Mesendoderm (in vitro differentiated cells): ENCODE results near the gene POLR2E.

Experiments
- DNase-seq: peaks from one replicate; pipeline ENCODE4 v3.0.0; 2013
- H2AK5ac ChIP-seq: 2 replicates; pipeline ENCODE4 v1.6.1; 2013; ENCODE audit warnings: low read length, inconsistent platforms
- H2BK120ac ChIP-seq: 2 replicates; pipeline ENCODE4 v1.6.1; 2013; ENCODE audit warnings: low read depth, mild to moderate bottlenecking, low read length, moderate library complexity, mixed read lengths
- H2BK15ac ChIP-seq: replicated peaks from 2 replicates; pipeline ENCODE4 v1.6.1; 2013; ENCODE audit warnings: low read depth, mild to moderate bottlenecking, moderate library complexity
- H2BK5ac ChIP-seq: 2 replicates; pipeline ENCODE4 v1.6.1; 2013; ENCODE audit warnings: low read length, inconsistent platforms
- H3K18ac ChIP-seq: 2 replicates; pipeline ENCODE4 v1.6.1; 2013; ENCODE audit warnings: mild to moderate bottlenecking, low read length, mixed read lengths
- H3K23ac ChIP-seq: one replicate; pipeline ENCODE4 v1.6.1; 2013; ENCODE audit warnings: low read length
- H3K27ac ChIP-seq: 2 replicates; pipeline ENCODE4 v1.5.1; 2013; ENCODE audit warnings: low read depth, mild to moderate bottlenecking, inconsistent platforms, low read length, moderate library complexity
- H3K27me3 ChIP-seq: 2 replicates; pipeline ENCODE4 v1.6.1; 2013; ENCODE audit warnings: low read length, control low read depth, mild to moderate bottlenecking, inconsistent platforms; ENCODE audit not compliant: insufficient read depth, poor library complexity
- H3K36me3 ChIP-seq: 2 replicates; pipeline ENCODE4 v1.6.1; 2013; ENCODE audit warnings: low read length, inconsistent platforms; ENCODE audit not compliant: control insufficient read depth, insufficient read depth
- H3K4ac ChIP-seq: one replicate; pipeline ENCODE4 v1.6.1; 2013; ENCODE audit warnings: low read depth, mild to moderate bottlenecking, low read length, moderate library complexity
- H3K4me1 ChIP-seq: 2 replicates; pipeline ENCODE4 v1.6.1; 2013; ENCODE audit warnings: low read depth, low read length, inconsistent platforms; ENCODE audit not compliant: control insufficient read depth
- H3K4me2 ChIP-seq: 2 replicates; pipeline ENCODE4 v1.6.1; 2013; ENCODE audit warnings: low read length
- H3K4me3 ChIP-seq: 2 replicates; pipeline ENCODE4 v1.5.1; 2013; ENCODE audit warnings: mild to moderate bottlenecking, low read length
- H3K56ac ChIP-seq: one replicate; pipeline ENCODE4 v1.6.1; 2013; ENCODE audit warnings: low read length
- H3K79me1 ChIP-seq: 2 replicates; pipeline ENCODE4 v1.6.1; 2013; ENCODE audit warnings: low read length, inconsistent platforms
- H3K79me2 ChIP-seq: 2 replicates; pipeline ENCODE4 v1.6.1; 2013; ENCODE audit warnings: mild to moderate bottlenecking, low read length; ENCODE audit not compliant: control insufficient read depth, insufficient read depth
- H3K9ac ChIP-seq: 2 replicates; pipeline ENCODE4 v1.6.1; 2013; ENCODE audit warnings: low read length, inconsistent platforms
- H4K5ac ChIP-seq: one replicate; pipeline ENCODE4 v1.6.1; 2013; ENCODE audit warnings: low read length
- H4K8ac ChIP-seq: one replicate; pipeline ENCODE4 v1.6.1; 2013; ENCODE audit warnings: low read depth, mild to moderate bottlenecking, control low read depth, low read length, moderate library complexity
- WGBS: extraction: QIAGEN DNeasy Blood & Tissue Kit; methylation state at CpG from one replicate; pipeline ENCODE4 v1.1.7; 2013; ENCODE audit warnings: low lambda C conversion rate, missing lambda C conversion rate; ENCODE audit not compliant: insufficient coverage; ENCODE audit errors: extremely low coverage; 5-methylcytosine and 5-hydroxymethylcytosine counted together

POLR2E gene

GRCh38 chr19:1050989-1051788 is 44.0 kb downstream of the POLR2E start:
- Histone ChIP-seq H4K5ac (no peak overlapping the region), H3K36me3 (no peaks in the 10 kb centered on the region), H2BK120ac (no peak overlapping the region), H3K4me2 (no peak overlapping the region), H3K18ac (no peak overlapping the region), H2AK5ac (no peak overlapping the region), H3K4ac (no peak overlapping the region), H3K23ac (no peak overlapping the region), H3K79me2 (no peaks in the 10 kb centered on the region), H3K56ac (no peak overlapping the region), H3K27ac (no peak overlapping the region), H3K4me3 (no peak overlapping the region), H3K4me1 (no peaks in the 10 kb centered on the region), H3K27me3 (no peaks in the 10 kb centered on the region), H2BK5ac (no peak overlapping the region), H2BK15ac (no peak overlapping the region), H3K79me1 (no peaks in the 10 kb centered on the region), H4K8ac (no peak overlapping the region), H3K9ac (no peak overlapping the region)
- peak; percentile 51 for DNase-seq
- WGBS: no CpG with 5 or more reads among the region's 31 CpGs

DNA sequence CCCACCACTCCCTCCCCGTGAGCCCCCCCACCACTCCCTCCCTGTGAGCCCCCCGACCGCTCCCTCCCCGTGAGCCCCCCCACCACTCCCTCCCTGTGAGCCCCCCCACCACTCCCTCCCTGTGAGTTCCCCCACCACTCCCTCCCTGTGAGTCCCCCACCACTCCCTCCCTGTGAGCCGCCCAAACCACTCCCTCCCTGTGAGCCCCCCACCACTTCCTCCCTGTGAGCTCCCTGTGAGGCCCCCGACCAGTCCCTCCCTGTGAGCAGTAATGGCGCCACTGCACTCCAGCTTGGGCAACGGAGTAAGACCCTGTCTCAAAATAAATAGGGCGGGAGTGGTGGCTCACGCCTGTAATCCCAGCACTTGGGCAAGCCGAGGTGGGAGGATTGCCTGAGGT is 45.4 kb downstream of the POLR2E start:
- peak; percentile 45 for DNase-seq

DNA sequence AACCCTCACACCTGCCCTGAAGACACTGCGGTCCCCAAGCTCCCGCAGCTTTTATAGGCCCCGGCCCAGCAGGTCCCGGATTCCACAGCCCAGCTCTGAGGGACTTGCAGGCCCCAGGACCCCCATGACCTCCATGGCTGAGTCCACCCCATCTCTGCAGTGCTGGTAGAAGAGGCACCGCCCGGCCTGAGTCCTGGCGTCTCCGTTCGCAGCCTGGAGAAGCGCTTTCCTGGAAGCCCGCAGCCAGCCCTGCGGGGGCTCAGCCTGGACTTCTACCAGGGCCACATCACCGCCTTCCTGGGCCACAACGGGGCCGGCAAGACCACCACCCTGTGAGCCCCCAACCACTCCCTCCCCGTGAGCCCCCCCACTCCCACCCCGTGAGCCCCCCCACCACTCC is 46.1 kb downstream of the POLR2E start:
- no peak overlapping the region for H2BK15ac ChIP-seq
- H3K4me1 ChIP-seq: no peaks in the 10 kb centered on the region
- H3K79me2 ChIP-seq: no peaks in the 10 kb centered on the region
- no peak overlapping the region for H3K4ac ChIP-seq
- H3K79me1 ChIP-seq: no peaks in the 10 kb centered on the region
- no peaks in the 10 kb centered on the region for H3K36me3 ChIP-seq
- H3K4me3 ChIP-seq: no peak overlapping the region
- no peak overlapping the region for H3K9ac ChIP-seq
- no peak overlapping the region for H3K23ac ChIP-seq
- H4K8ac ChIP-seq: no peak overlapping the region
- no peak overlapping the region for H3K18ac ChIP-seq
- H2BK5ac ChIP-seq: no peak overlapping the region
- whole genome bisulfite sequencing: no CpG with 5 or more reads among the region's 17 CpGs
- H3K27me3 ChIP-seq: no peaks in the 10 kb centered on the region
- no peak overlapping the region for H3K4me2 ChIP-seq
- H4K5ac ChIP-seq: no peak overlapping the region
- H3K56ac ChIP-seq: no peak overlapping the region
- H2AK5ac ChIP-seq: no peak overlapping the region
- H3K27ac ChIP-seq: no peak overlapping the region
- DNase-seq: no peak
- H2BK120ac ChIP-seq: no peak overlapping the region

More for the DNA sequence above, 45.4 kb downstream of the POLR2E start:
- Histone ChIP-seq H4K5ac (no peak overlapping the region), H3K56ac (no peak overlapping the region), H2AK5ac (no peak overlapping the region), H3K4ac (no peak overlapping the region), H3K9ac (no peak overlapping the region), H3K79me2 (no peaks in the 10 kb centered on the region), H3K79me1 (no peaks in the 10 kb centered on the region), H3K23ac (no peak overlapping the region), H3K4me1 (no peaks in the 10 kb centered on the region), H3K27ac (no peak overlapping the region), H2BK120ac (no peak overlapping the region), H3K18ac (no peak overlapping the region), H3K4me3 (no peak overlapping the region), H2BK15ac (no peak overlapping the region), H3K36me3 (no peaks in the 10 kb centered on the region), H2BK5ac (no peak overlapping the region), H4K8ac (no peak overlapping the region), H3K4me2 (no peak overlapping the region), H3K27me3 (no peaks in the 10 kb centered on the region)
- no CpG with 5 or more reads among the region's 11 CpGs for WGBS

DNA sequence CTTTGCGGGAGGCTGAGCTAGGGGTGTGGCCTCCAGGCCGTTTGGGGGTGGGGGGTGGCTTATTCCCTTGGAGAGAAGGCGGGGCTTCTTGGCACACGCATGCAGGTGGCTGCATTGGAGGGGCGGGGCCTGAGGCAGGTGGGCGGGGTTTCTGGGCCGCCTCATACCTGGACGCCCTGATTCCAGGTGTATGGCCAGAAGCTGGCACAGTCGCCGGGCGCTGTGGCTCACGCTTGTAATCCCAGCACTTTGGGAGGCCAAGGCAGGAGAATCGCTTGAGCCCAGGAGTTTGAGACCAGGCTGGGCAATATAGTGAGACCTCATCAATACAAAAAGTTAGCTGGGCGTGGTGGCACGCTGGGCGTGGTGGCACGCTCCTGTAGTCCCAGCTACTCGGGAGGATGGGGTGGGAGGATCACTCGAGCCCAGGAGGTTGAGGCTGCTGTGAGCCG is 47.5 kb downstream of the POLR2E start:
- Histone ChIP-seq H3K79me2 (no peaks in the 10 kb centered on the region), H3K36me3 (no peaks in the 10 kb centered on the region), H4K8ac (no peak overlapping the region), H3K18ac (no peak overlapping the region), H3K9ac (no peak overlapping the region), H3K4me1 (no peaks in the 10 kb centered on the region), H3K27me3 (no peaks in the 10 kb centered on the region), H3K23ac (no peak overlapping the region), H2AK5ac (no peak overlapping the region), H3K56ac (no peak overlapping the region), H3K4ac (no peak overlapping the region), H3K4me3 (no peak overlapping the region), H3K27ac (no peak overlapping the region), H3K79me1 (no peaks in the 10 kb centered on the region), H3K4me2 (no peak overlapping the region), H2BK5ac (no peak overlapping the region), H2BK15ac (no peak overlapping the region), H2BK120ac (no peak overlapping the region), H4K5ac (no peak overlapping the region)
- WGBS: no CpG with 5 or more reads among the region's 20 CpGs
- DNase-seq: no peak

DNA sequence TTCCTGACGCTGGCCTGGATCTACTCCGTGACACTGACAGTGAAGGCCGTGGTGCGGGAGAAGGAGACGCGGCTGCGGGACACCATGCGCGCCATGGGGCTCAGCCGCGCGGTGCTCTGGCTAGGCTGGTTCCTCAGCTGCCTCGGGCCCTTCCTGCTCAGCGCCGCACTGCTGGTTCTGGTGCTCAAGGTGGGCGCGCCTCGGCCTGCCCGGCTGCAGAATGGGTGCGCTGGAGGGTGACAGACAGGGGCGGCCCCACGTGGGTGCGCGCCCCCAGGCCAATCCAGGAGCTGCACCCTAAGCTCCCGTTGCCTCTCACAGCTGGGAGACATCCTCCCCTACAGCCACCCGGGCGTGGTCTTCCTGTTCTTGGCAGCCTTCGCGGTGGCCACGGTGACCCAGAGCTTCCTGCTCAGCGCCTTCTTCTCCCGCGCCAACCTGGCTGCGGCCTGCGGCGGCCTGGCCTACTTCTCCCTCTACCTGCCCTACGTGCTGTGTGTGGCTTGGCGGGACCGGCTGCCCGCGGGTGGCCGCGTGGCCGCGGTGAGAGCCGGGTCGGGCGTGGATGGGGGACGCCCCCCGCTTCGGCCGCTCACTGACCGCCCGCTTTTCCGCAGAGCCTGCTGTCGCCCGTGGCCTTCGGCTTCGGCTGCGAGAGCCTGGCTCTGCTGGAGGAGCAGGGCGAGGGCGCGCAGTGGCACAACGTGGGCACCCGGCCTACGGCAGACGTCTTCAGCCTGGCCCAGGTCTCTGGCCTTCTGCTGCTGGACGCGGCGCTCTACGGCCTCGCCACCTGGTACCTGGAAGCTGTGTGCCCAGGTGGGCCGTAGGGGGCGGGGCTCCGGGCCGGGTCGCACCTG is 48.1 kb downstream of the POLR2E start:
- Histone ChIP-seq H3K4me2 (no peak overlapping the region), H3K4me1 (no peaks in the 10 kb centered on the region), H3K79me2 (no peaks in the 10 kb centered on the region), H3K9ac (no peak overlapping the region), H3K79me1 (no peaks in the 10 kb centered on the region), H3K27ac (no peak overlapping the region), H4K5ac (no peak overlapping the region), H3K4me3 (no peak overlapping the region), H3K4ac (no peak overlapping the region), H2BK5ac (no peak overlapping the region), H3K56ac (no peak overlapping the region), H2BK15ac (no peak overlapping the region), H4K8ac (no peak overlapping the region), H3K36me3 (no peaks in the 10 kb centered on the region), H3K18ac (no peak overlapping the region), H3K27me3 (no peaks in the 10 kb centered on the region), H3K23ac (no peak overlapping the region), H2BK120ac (no peak overlapping the region), H2AK5ac (no peak overlapping the region)
- DNase-seq: no peak
- no CpG with 5 or more reads among the region's 77 CpGs for WGBS
